Neural progenitor cell (in vitro differentiated cells): ENCODE measurements around the gene KIAA0753.
A peak's percentile ranks its signal among the peaks of the same experiment; 100 is the strongest.
"Not testable (repeated sequence)": the region's sequence is repeated elsewhere in the genome, so short reads cannot be mapped to it uniquely, and the experiment has no call there.

Source experiments
- CTCF ChIP-seq: fragments of 200-600 bp; sonication (generic); IDR thresholded peaks from 2 replicates; pipeline ENCODE4 v1.5.1; 2017; ENCODE audit warnings: antibody characterized with exemption, mild to moderate bottlenecking
- EZH2 ChIP-seq: fragments of 200-600 bp; sonication (generic); IDR thresholded peaks from 2 replicates; pipeline ENCODE4 v1.6.1; 2017; ENCODE audit warnings: antibody characterized with exemption, mild to moderate bottlenecking, moderate library complexity
- EZH2phosphoT487 ChIP-seq: fragments of 200-600 bp; sonication (generic); IDR thresholded peaks from 2 replicates; pipeline ENCODE4 v1.6.1; 2017; ENCODE audit warnings: antibody characterized with exemption

GRCh38 chr17:6655732-6656361 lies 15.3 kb upstream of the KIAA0753 start:
- TF ChIP-seq CTCF, EZH2phosphoT487: not testable (repeated sequence)
- peak; percentile 70 for TF ChIP-seq EZH2
